NCI-H1436 (cell line): ENCODE measurements around the gene AOPEP.
"Not testable (repeated sequence)": the region's sequence is repeated elsewhere in the genome, so short reads cannot be mapped to it uniquely, and the experiment has no call there.

ENCODE experiments used
- DNase-seq: peaks from one replicate; lab custom pipeline; 2025; lab: John Stamatoyannopoulos, UW

The AOPEP gene

GRCh38 chr9:94934816-94935328, 208.4 kb downstream of the AOPEP start:
- DNase-seq, result no peak

GRCh38 chr9:94935396-94935795, 208.9 kb downstream of the AOPEP start:
- DNase-seq, result no peak

- no peak for DNase-seq
Observed at GRCh38 chr9:94936419-94936818, 209.9 kb downstream of the AOPEP start.

- no peak for DNase-seq
Observed at GRCh38 chr9:94937214-94937903, 210.9 kb downstream of the AOPEP start.

GRCh38 chr9:94938384-94938783, 211.9 kb downstream of the AOPEP start:
- DNase-seq, result no peak

GRCh38 chr9:94940296-94940695, 213.8 kb downstream of the AOPEP start:
- DNase-seq, result not testable (repeated sequence)

- DNase-seq, result no peak
Observed at GRCh38 chr9:94941211-94941875, 214.8 kb downstream of the AOPEP start.

GRCh38 chr9:94944626-94945025, 218.1 kb downstream of the AOPEP start:
- DNase-seq, result no peak

- DNase-seq, result no peak
Observed at GRCh38 chr9:94945197-94946144, 219.0 kb downstream of the AOPEP start.

- DNase-seq, result no peak
Observed at GRCh38 chr9:94946256-94946655, 219.8 kb downstream of the AOPEP start.

- no peak for DNase-seq
Observed at GRCh38 chr9:94948567-94949235, 222.2 kb downstream of the AOPEP start.

- DNase-seq, result no peak
Observed at GRCh38 chr9:94949370-94949769, 222.9 kb downstream of the AOPEP start.

- DNase-seq, result no peak
Observed at GRCh38 chr9:94950040-94950578, 223.6 kb downstream of the AOPEP start.

- no peak for DNase-seq
Observed at GRCh38 chr9:94950579-94951323, 224.3 kb downstream of the AOPEP start.

- no peak for DNase-seq
Observed at GRCh38 chr9:94951324-94952135, 225.0 kb downstream of the AOPEP start.

- DNase-seq, result no peak
Observed at GRCh38 chr9:94952565-94953373, 226.3 kb downstream of the AOPEP start.

GRCh38 chr9:94956731-94957130, 230.2 kb downstream of the AOPEP start:
- DNase-seq, result no peak

GRCh38 chr9:94960964-94961363, 234.5 kb downstream of the AOPEP start:
- no peak for DNase-seq

- DNase-seq, result no peak
Observed at GRCh38 chr9:94961870-94962269, 235.4 kb downstream of the AOPEP start.
